Thyroid gland (tissue), 4 donors: Measurements from ENCODE around the gene GFM2.

Experiments used
- POLR2A ChIP-seq, 2 donors: fragments of 450-650 bp; IDR thresholded peaks; one replicate each; pipeline ENCODE4 v1.6.1; 2017; ENCODE audit warnings: antibody characterized with exemption in 2 of 2, mild to moderate bottlenecking in 2 of 2, moderate library complexity in 1 of 2
- TF ChIP-seq, protein P1 (sequence below), 6 experiments: fragments of 200-600 bp in 3 of 6; fragments of 450-650 bp in 3 of 6; sonication (generic) in 3 of 6; IDR thresholded peaks; one replicate each; pipeline ENCODE4 v1.5.1; 2016 to 2019; ENCODE audit warnings: antibody characterized with exemption in 6 of 6, mild to moderate bottlenecking in 2 of 6, inconsistent platforms in 1 of 6, moderate library complexity in 1 of 6

DNA sequence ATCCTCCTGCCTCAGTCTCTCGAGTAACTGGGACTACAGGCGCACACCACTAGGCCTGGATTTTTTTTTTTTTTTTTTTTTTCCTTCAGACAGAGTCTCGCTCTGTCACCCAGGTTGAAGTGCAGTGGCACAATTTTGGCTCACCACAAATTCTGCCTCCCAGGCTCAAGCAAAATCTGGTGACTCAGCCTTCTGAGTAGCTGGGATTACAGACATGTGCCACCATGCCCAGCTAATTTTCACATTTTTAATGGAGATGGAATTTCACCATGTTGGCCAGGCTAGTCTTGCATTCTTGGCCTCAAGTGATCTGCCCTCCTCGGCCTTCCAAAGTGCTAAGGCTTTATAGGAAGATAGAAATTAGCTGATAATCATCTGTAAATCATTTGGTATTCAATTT, 44.0 kb upstream of the GFM2 start:
- TF ChIP-seq, protein P1, sequence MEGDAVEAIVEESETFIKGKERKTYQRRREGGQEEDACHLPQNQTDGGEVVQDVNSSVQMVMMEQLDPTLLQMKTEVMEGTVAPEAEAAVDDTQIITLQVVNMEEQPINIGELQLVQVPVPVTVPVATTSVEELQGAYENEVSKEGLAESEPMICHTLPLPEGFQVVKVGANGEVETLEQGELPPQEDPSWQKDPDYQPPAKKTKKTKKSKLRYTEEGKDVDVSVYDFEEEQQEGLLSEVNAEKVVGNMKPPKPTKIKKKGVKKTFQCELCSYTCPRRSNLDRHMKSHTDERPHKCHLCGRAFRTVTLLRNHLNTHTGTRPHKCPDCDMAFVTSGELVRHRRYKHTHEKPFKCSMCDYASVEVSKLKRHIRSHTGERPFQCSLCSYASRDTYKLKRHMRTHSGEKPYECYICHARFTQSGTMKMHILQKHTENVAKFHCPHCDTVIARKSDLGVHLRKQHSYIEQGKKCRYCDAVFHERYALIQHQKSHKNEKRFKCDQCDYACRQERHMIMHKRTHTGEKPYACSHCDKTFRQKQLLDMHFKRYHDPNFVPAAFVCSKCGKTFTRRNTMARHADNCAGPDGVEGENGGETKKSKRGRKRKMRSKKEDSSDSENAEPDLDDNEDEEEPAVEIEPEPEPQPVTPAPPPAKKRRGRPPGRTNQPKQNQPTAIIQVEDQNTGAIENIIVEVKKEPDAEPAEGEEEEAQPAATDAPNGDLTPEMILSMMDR (IDR thresholded peaks at IDR 0.05): no peak
- TF ChIP-seq POLR2A (IDR thresholded peaks at IDR 0.05): no peak
